Loucy (cell line): Measurements from ENCODE around the gene GPC5.

Source experiments
- H2AFZ ChIP-seq: fragments of 200-600 bp; sonication (generic); 2 replicates; pipeline ENCODE4 v1.6.0; 2016; ENCODE audit warnings: antibody characterized with exemption, mild to moderate bottlenecking, low read length, moderate library complexity
- H3F3A ChIP-seq: fragments of 200-600 bp; 2 replicates; pipeline ENCODE4 v1.6.0; 2016; ENCODE audit warnings: antibody characterized with exemption, low read depth, mild to moderate bottlenecking
- H3K27me3 ChIP-seq: fragments of 200-600 bp; sonication (generic); 2 replicates; pipeline ENCODE4 v1.6.1; 2014; ENCODE audit warnings: low read length, mild to moderate bottlenecking; ENCODE audit not compliant: insufficient read depth, poor library complexity, severe bottlenecking
- H3K36me3 ChIP-seq: fragments of 200-600 bp; sonication (generic); 2 replicates; pipeline ENCODE4 v1.6.1; 2016; ENCODE audit warnings: low read length; ENCODE audit not compliant: insufficient read depth
- H3K4me1 ChIP-seq: fragments of 200-600 bp; sonication (generic); 2 replicates; pipeline ENCODE4 v1.5.1; 2014; ENCODE audit warnings: low read length, mild to moderate bottlenecking; ENCODE audit not compliant: insufficient read depth, poor library complexity, severe bottlenecking
- H3K4me2 ChIP-seq: fragments of 200-600 bp; sonication (generic); 2 replicates; pipeline ENCODE4 v1.6.0; 2014; ENCODE audit warnings: antibody characterized with exemption, low read length, low read depth, mild to moderate bottlenecking; ENCODE audit not compliant: poor library complexity, severe bottlenecking
- H3K4me3 ChIP-seq: fragments of 200-600 bp; sonication (generic); 2 replicates; pipeline ENCODE4 v1.5.1; 2014; ENCODE audit warnings: low read length, mild to moderate bottlenecking, mixed read lengths; ENCODE audit not compliant: poor library complexity, severe bottlenecking
- H3K79me2 ChIP-seq: fragments of 200-600 bp; sonication (generic); 2 replicates; pipeline ENCODE4 v1.6.1; 2014; ENCODE audit warnings: low read length; ENCODE audit not compliant: insufficient read depth
- H3K9ac ChIP-seq: fragments of 200-600 bp; sonication (generic); 2 replicates; pipeline ENCODE4 v1.6.0; 2014; ENCODE audit warnings: mild to moderate bottlenecking, low read depth, low read length, moderate library complexity; ENCODE audit not compliant: poor library complexity, severe bottlenecking
- H3K9me2 ChIP-seq: fragments of 200-600 bp; sonication (generic); replicated peaks from 2 replicates; pipeline ENCODE4 v1.6.1; 2016; ENCODE audit warnings: low read depth, low read length, mixed read lengths
- H3K9me3 ChIP-seq: fragments of 200-600 bp; sonication (generic); 2 replicates; pipeline ENCODE4 v1.6.1; 2014; ENCODE audit warnings: mild to moderate bottlenecking, antibody characterized with exemption, low read length, low read depth; ENCODE audit not compliant: insufficient read depth
- H4K20me1 ChIP-seq: fragments of 200-600 bp; sonication (generic); 2 replicates; pipeline ENCODE4 v1.6.0; 2014; ENCODE audit warnings: antibody characterized with exemption, low read length, mild to moderate bottlenecking; ENCODE audit not compliant: insufficient read depth, poor library complexity, severe bottlenecking
- EZH2phosphoT487 ChIP-seq: fragments of 200-600 bp; IDR thresholded peaks from 2 replicates; pipeline ENCODE4 v1.6.1; 2018; ENCODE audit warnings: antibody characterized with exemption, mild to moderate bottlenecking, moderate library complexity, borderline replicate concordance
- TF ChIP-seq, protein P1 (sequence below): fragments of 200-600 bp; sonication (generic); conservative IDR thresholded peaks from 2 replicates; pipeline ENCODE4 v1.5.1; 2014; ENCODE audit warnings: mild to moderate bottlenecking, antibody characterized with exemption, low read length

GPC5 gene

DNA sequence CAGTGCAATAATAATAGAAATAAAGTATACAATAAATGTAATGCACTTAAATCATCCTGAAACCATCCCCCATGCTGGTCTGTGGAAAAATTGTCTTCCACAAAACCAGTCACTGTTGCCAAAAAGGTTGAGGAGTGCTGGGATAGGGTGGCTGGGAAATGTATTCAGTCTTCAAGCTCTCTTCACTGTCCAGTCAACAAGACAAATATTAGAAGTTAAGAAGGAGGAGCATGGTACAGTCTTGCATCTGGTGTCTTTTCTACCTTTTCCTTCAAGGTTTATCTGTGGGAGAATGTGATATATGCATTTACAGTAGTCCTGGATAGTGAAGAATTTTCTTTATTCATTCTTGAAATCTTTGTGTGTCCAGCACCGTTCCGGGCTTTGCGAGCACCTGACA lies 203.4 kb downstream of the GPC5 start:
- no peaks in the 10 kb centered on the region for H3F3A ChIP-seq
- TF ChIP-seq, protein P1, sequence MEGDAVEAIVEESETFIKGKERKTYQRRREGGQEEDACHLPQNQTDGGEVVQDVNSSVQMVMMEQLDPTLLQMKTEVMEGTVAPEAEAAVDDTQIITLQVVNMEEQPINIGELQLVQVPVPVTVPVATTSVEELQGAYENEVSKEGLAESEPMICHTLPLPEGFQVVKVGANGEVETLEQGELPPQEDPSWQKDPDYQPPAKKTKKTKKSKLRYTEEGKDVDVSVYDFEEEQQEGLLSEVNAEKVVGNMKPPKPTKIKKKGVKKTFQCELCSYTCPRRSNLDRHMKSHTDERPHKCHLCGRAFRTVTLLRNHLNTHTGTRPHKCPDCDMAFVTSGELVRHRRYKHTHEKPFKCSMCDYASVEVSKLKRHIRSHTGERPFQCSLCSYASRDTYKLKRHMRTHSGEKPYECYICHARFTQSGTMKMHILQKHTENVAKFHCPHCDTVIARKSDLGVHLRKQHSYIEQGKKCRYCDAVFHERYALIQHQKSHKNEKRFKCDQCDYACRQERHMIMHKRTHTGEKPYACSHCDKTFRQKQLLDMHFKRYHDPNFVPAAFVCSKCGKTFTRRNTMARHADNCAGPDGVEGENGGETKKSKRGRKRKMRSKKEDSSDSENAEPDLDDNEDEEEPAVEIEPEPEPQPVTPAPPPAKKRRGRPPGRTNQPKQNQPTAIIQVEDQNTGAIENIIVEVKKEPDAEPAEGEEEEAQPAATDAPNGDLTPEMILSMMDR = no peak
- no peak for TF ChIP-seq EZH2phosphoT487
- no peaks in the 10 kb centered on the region for H3K79me2 ChIP-seq
- H3K9me3 ChIP-seq = no peaks in the 10 kb centered on the region
- H2AFZ ChIP-seq = no peak overlapping the region
- no peak overlapping the region for H3K4me2 ChIP-seq
- H3K9ac ChIP-seq = no peak overlapping the region
- no peaks in the 10 kb centered on the region for H3K36me3 ChIP-seq
- H3K27me3 ChIP-seq = no peaks in the 10 kb centered on the region
- no peaks in the 10 kb centered on the region for H4K20me1 ChIP-seq
- H3K9me2 ChIP-seq = no peaks in the 10 kb centered on the region
- no peaks in the 10 kb centered on the region for H3K4me1 ChIP-seq
- no peak overlapping the region for H3K4me3 ChIP-seq

GRCh38 chr13:91609353-91609752 lies 210.9 kb downstream of the GPC5 start:
- H2AFZ ChIP-seq = no peak overlapping the region
- no peak overlapping the region for H3K9ac ChIP-seq
- no peak overlapping the region for H3K4me2 ChIP-seq
- H3F3A ChIP-seq = no peaks in the 10 kb centered on the region
- TF ChIP-seq, protein P1 = no peak
- no peak for TF ChIP-seq EZH2phosphoT487
- H3K9me2 ChIP-seq = no peaks in the 10 kb centered on the region
- H3K27me3 ChIP-seq = no peaks in the 10 kb centered on the region
- H3K36me3 ChIP-seq = no peaks in the 10 kb centered on the region
- no peaks in the 10 kb centered on the region for H3K9me3 ChIP-seq
- no peaks in the 10 kb centered on the region for H3K79me2 ChIP-seq
- H3K4me1 ChIP-seq = no peaks in the 10 kb centered on the region
- no peaks in the 10 kb centered on the region for H4K20me1 ChIP-seq
- no peak overlapping the region for H3K4me3 ChIP-seq

DNA sequence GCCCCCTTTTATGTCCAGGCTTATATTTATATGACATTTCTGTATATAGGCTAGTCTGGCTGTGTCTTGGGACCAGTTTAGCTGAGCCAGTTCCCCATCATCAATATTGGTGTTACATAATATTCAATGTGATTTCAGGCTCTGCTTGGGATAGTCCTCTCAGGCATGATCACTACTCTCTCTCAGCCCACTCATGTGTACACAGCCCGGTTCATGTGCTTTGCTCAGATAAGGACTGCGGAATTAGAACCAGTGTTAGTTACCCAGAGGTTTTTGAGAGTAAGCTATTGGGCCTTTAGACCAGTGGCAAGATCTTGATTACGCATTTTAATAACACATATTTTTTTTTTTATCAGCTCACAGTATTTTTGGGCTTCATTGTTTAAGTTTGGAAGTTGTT lies 219.9 kb downstream of the GPC5 start:
- Histone ChIP-seq H2AFZ (no peak overlapping the region), H3F3A (no peaks in the 10 kb centered on the region), H3K9me2 (no peaks in the 10 kb centered on the region), H3K9ac (no peak overlapping the region), H3K9me3 (no peaks in the 10 kb centered on the region), H3K27me3 (no peaks in the 10 kb centered on the region), H3K79me2 (no peaks in the 10 kb centered on the region), H3K4me1 (no peaks in the 10 kb centered on the region), H3K4me3 (no peak overlapping the region), H4K20me1 (no peaks in the 10 kb centered on the region), H3K4me2 (no peak overlapping the region), H3K36me3 (no peaks in the 10 kb centered on the region)
- TF ChIP-seq, protein P1 = no peak
- no peak for TF ChIP-seq EZH2phosphoT487
